Measurements from ENCODE around the gene ZEB2. TPM values are rescaled to one million over a fixed set of nuclear protein-coding genes. Genes with fewer than 3 reads are reported as not detected.

The ZEB2 gene
- total and polyA plus RNA-seq, 2 of the 8 experiments (the other 6 are each of a cell fraction or from before 2014, with no cell fraction given): 0.38 TPM; not detected in 1

GRCh38 chr2:144530596-144530995 is 10.7 kb upstream of the ZEB2 start:
- no peak for DNase-seq (ENCODE audit: low read depth in 1 of 2, low spot score in 2 of 2)
- CTCF ChIA-PET (ENCODE audit: partially characterized antibody): interaction anchor here (0.6 kb wide), 1 partner anchor 668 kb away, joined by 3 read pairs; no protein-coding TSS in a partner anchor
- WGBS, 2 experiments (ENCODE audit: extremely low coverage in 1 of 2, insufficient coverage in 1 of 2, insufficient read length in 1 of 2, insufficient replicate concordance in 2 of 2, low coverage in 1 of 2, low lambda C conversion rate in 2 of 2, missing lambda C conversion rate in 1 of 2): 90% methylated on average over 5 of the region's 5 CpGs; no CpG with 5 or more reads in 1 of the 2 experiments
- no peak overlapping the region for H2BK12ac ChIP-seq (ENCODE audit: low read depth, low read length)
- H4K5ac ChIP-seq (ENCODE audit: insufficient read length, low read depth, low read length): no peak overlapping the region
- no peak overlapping the region for H4K8ac ChIP-seq (ENCODE audit: extremely low read depth, insufficient read depth, low read length)
- no peak overlapping the region for H3K14ac ChIP-seq (ENCODE audit: insufficient read length)
- H3K9ac ChIP-seq (replicated peaks in 1 of 4; ENCODE audit: extremely low read depth in 1 of 4, low read depth in 3 of 4, low read length in 3 of 4): no peak overlapping the region
- no peak overlapping the region for H2BK5ac ChIP-seq (ENCODE audit: low read depth, low read length)
- H3K56ac ChIP-seq (replicated peaks; ENCODE audit: insufficient read length, low read depth, low read length): no peak overlapping the region
- H4K20me1 ChIP-seq (replicated peaks in 1 of 2; ENCODE audit: control insufficient read depth in 1 of 2, insufficient read depth in 2 of 2, low read length in 2 of 2): no peaks in the 10 kb centered on the region
- no peak overlapping the region for H2AK5ac ChIP-seq (ENCODE audit: low read depth, low read length)
- no peak overlapping the region for H3K4me3 ChIP-seq (ENCODE audit: extremely low read depth in 1 of 4, insufficient read depth in 2 of 4, low read depth in 3 of 4, low read length in 4 of 4)
- no peaks in the 10 kb centered on the region for H3K79me1 ChIP-seq (ENCODE audit: low read depth, low read length)
- H3K27me3 ChIP-seq (replicated peaks in 1 of 4; ENCODE audit: control insufficient read depth in 3 of 4, extremely low read depth in 1 of 4, insufficient read depth in 3 of 4, low read length in 3 of 4): no peaks in the 10 kb centered on the region
- no peak overlapping the region for H2BK20ac ChIP-seq (ENCODE audit: low read length)
- no peaks in the 10 kb centered on the region for H3K4me1 ChIP-seq (replicated peaks in 1 of 4; ENCODE audit: control insufficient read depth in 3 of 4, insufficient read depth in 4 of 4, low read length in 3 of 4)
- no peak for FAIRE-seq
- no peak overlapping the region for H3K18ac ChIP-seq (ENCODE audit: extremely low read depth, low read length)
- H3K4ac ChIP-seq (replicated peaks; ENCODE audit: insufficient read length, low read depth, low read length): no peak overlapping the region
- H3K23ac ChIP-seq (ENCODE audit: insufficient read length): no peak overlapping the region
- POLR2A ChIA-PET (ENCODE audit: partially characterized antibody): no interaction called here
- no peak overlapping the region for H3K4me2 ChIP-seq (ENCODE audit: insufficient read depth in 1 of 2, low read depth in 2 of 2, low read length in 2 of 2)
- H2BK15ac ChIP-seq (ENCODE audit: low read length): no peak overlapping the region
- no peak overlapping the region for H3K27ac ChIP-seq (ENCODE audit: low read depth, low read length)
- no peaks in the 10 kb centered on the region for H3K79me2 ChIP-seq (ENCODE audit: control insufficient read depth in 1 of 2, insufficient read depth in 2 of 2, low read length in 2 of 2)
- H3K9me3 ChIP-seq (ENCODE audit: insufficient read depth in 2 of 2, low read depth in 1 of 2, low read length in 1 of 2): no peaks in the 10 kb centered on the region
- no peaks in the 10 kb centered on the region for H3K23me2 ChIP-seq (ENCODE audit: low read depth, low read length)
- H2AFZ ChIP-seq (ENCODE audit: low read length): no peak overlapping the region
- no peak overlapping the region for H2BK120ac ChIP-seq (replicated peaks; ENCODE audit: low read depth, low read length)
- H4K91ac ChIP-seq (replicated peaks; ENCODE audit: insufficient read length, low read length): no peak overlapping the region
- H3K36me3 ChIP-seq (ENCODE audit: control insufficient read depth in 2 of 4, insufficient read depth in 4 of 4, low read length in 3 of 4): no peaks in the 10 kb centered on the region
- TF ChIP-seq E2F6 (IDR thresholded peaks at IDR 0.05) (no peak), CBX8 (IDR thresholded peaks at IDR 0.05; ENCODE audit: borderline replicate concordance, low read depth, low read length) (no peak), RAD21 (IDR thresholded peaks at IDR 0.05 in 1 of 2, conservative IDR thresholded peaks at IDR 0.05 in 1 of 2; ENCODE audit: low read depth in 2 of 2, low read length in 2 of 2) (no peak), HDAC2 (IDR thresholded peaks at IDR 0.05; ENCODE audit: borderline replicate concordance in 1 of 2, low read depth in 2 of 2, low read length in 2 of 2) (no peak), RBBP5 (IDR thresholded peaks at IDR 0.05; ENCODE audit: borderline replicate concordance, low read depth, low read length) (no peak), PHF8 (conservative IDR thresholded peaks at IDR 0.05; ENCODE audit: low read depth, low read length) (no peak), RNF2 (IDR thresholded peaks at IDR 0.05; ENCODE audit: borderline replicate concordance, low read depth, low read length, missing control alignments, poor library complexity, severe bottlenecking) (no peak), NANOG (IDR thresholded peaks at IDR 0.05; ENCODE audit: insufficient read depth, low read depth, low read length, poor library complexity, severe bottlenecking) (no peak), SIX5 (IDR thresholded peaks at IDR 0.05; ENCODE audit: low read depth, low read length) (no peak), GABPA (IDR thresholded peaks at IDR 0.05; ENCODE audit: borderline replicate concordance, insufficient read depth, low read length) (no peak), FOSL1 (IDR thresholded peaks at IDR 0.05; ENCODE audit: insufficient read depth, low read depth, low read length) (no peak), SIRT6 (IDR thresholded peaks at IDR 0.05; ENCODE audit: low read length) (no peak)
